Bronchial epithelial cell (primary cell): ENCODE measurements around the gene CCNL2. TPM values are rescaled to one million over a fixed set of nuclear protein-coding genes. Genes with fewer than 3 reads are reported as not detected.

Experiments
- DNase-seq: peaks from one replicate; pipeline ENCODE4 v3.0.0-alpha.2; 2010; ENCODE audit warnings: low read depth
- FAIRE-seq: peaks from 2 replicates; lab custom pipeline; 2011; peaks lifted over from hg19 to GRCh38; lab: Jason Lieb, UNC
- H3K27me3 ChIP-seq: 2 replicates; pipeline ENCODE4 v1.5.1; 2011; ENCODE audit warnings: low read length; ENCODE audit not compliant: control insufficient read depth, insufficient read depth
- H3K36me3 ChIP-seq: 2 replicates; pipeline ENCODE4 v1.5.1; 2011; ENCODE audit warnings: low read length; ENCODE audit not compliant: control insufficient read depth, insufficient read depth
- H3K4me3 ChIP-seq: 2 replicates; pipeline ENCODE4 v1.5.1; 2011; ENCODE audit warnings: mild to moderate bottlenecking, low read depth, low read length, control low read depth
- total RNA-seq: library from RNA; depleted of rRNA; stranded (reverse); fragments of >200 nt; gene quantifications from 2 replicates; pipeline ENCODE4 v1.2.1, GENCODE V29; 2014
- TF ChIP-seq, protein P1 (sequence below): IDR thresholded peaks from 2 replicates; pipeline ENCODE4 v1.5.1; 2011; ENCODE audit warnings: mild to moderate bottlenecking, moderate library complexity, low read length, control low read depth, inconsistent platforms; ENCODE audit not compliant: insufficient read depth, severe bottlenecking

The CCNL2 gene
- total RNA-seq, 1 donor from 2014 or later = 134 TPM

GRCh38 chr1:1402072-1402900 lies 3.2 kb upstream of the CCNL2 start:
- Histone ChIP-seq H3K36me3 (peaks cover 30% of the 10 kb centered on the region), H3K27me3 (no peaks in the 10 kb centered on the region), H3K4me3 (no peak overlapping the region)
- TF ChIP-seq, protein P1, sequence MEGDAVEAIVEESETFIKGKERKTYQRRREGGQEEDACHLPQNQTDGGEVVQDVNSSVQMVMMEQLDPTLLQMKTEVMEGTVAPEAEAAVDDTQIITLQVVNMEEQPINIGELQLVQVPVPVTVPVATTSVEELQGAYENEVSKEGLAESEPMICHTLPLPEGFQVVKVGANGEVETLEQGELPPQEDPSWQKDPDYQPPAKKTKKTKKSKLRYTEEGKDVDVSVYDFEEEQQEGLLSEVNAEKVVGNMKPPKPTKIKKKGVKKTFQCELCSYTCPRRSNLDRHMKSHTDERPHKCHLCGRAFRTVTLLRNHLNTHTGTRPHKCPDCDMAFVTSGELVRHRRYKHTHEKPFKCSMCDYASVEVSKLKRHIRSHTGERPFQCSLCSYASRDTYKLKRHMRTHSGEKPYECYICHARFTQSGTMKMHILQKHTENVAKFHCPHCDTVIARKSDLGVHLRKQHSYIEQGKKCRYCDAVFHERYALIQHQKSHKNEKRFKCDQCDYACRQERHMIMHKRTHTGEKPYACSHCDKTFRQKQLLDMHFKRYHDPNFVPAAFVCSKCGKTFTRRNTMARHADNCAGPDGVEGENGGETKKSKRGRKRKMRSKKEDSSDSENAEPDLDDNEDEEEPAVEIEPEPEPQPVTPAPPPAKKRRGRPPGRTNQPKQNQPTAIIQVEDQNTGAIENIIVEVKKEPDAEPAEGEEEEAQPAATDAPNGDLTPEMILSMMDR = peak; percentile 75
- peak; percentile 81 for DNase-seq
- peak; percentile 23 for FAIRE-seq

- H3K27me3 ChIP-seq = no peaks in the 10 kb centered on the region
- no peak overlapping the region for H3K4me3 ChIP-seq
- FAIRE-seq (no peak), DNase-seq (no peak)
- peaks cover 34% of the 10 kb centered on the region for H3K36me3 ChIP-seq
- TF ChIP-seq, protein P1 = no peak
Observed at GRCh38 chr1:1401457-1402010, 2.4 kb upstream of the CCNL2 start.

DNA sequence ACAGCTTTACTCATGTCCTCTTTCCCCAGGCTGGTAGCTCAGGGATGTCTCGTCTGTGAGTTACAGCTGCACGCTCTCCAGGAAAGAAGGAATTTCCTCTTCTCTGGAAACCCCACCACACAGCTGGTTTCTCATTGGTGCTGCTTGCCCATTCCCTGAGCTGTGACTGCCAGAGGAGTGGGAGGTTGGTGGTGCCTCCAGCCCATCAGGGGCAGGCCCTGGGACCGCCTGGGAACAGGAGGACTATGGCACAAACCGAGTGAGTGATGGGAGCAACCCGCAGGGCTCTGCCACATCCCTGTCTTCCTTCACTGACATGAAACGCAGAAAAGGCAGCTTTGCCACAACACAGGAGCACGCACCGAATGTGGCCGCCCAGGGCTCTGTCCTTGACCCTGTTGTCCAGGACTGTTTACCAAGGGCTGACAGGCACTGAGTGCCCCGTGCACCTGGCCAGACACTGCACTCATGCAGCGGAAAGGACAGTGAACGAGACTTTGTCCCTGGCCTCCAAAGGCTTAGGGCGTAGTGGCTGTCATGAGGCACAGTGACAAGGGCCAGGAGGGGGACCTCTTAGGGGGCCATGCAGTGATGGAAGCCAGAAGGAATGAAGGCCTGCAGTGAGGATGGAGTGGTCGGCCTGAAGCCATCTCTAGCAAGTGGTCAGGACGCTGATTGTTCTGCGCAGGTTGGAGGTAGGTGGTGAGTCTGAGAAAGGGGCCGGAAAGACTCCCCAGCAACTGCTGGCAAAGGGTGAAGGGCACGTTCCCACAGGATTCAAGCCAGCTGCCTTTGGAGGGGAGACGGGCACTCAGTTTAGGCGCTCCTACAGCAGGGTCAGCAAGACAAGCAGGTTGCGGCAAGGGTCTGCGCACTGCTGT lies 1.7 kb upstream of the CCNL2 start:
- Histone ChIP-seq H3K36me3 (peaks cover 34% of the 10 kb centered on the region), H3K4me3 (peak overlapping the region; percentile 92), H3K27me3 (no peaks in the 10 kb centered on the region)
- TF ChIP-seq, protein P1 = no peak
- FAIRE-seq (no peak), DNase-seq (no peak)

GRCh38 chr1:1399872-1400575 lies 889 bp upstream of the CCNL2 start:
- H3K36me3 ChIP-seq = peaks cover 33% of the 10 kb centered on the region
- TF ChIP-seq, protein P1 = no peak
- FAIRE-seq (no peak), DNase-seq (no peak)
- peak overlapping the region; percentile 92 for H3K4me3 ChIP-seq
- no peaks in the 10 kb centered on the region for H3K27me3 ChIP-seq

DNA sequence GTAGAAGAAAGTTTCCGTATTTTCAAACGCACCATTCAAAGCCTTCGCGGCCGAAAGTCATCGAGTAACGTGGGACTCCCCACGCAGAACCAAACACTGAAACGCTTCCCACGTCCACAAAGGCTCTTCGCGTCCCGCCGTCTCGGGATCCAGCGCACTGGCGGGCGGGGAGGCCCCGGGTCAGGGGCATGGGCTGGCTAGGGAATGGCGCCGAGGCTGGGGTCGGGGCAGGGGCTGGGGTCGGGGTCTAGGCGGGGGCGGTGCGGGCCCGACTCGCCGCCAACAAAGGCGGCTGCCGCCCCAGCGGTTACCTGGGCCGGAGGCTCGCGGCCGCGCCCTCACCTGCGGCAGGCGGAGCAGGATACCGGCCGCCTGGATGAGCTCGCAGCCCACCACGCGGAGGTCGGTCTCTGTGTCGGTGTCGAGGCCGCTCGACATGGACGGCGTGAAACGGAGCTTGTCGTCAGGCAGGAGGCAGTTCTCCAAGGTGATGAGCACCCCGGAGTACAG lies 403 bp downstream of the CCNL2 start:
- TF ChIP-seq, protein P1 = no peak
- DNase-seq (no peak), FAIRE-seq (no peak)
- Histone ChIP-seq H3K36me3 (peaks cover 34% of the 10 kb centered on the region), H3K27me3 (no peaks in the 10 kb centered on the region), H3K4me3 (peak overlapping the region; percentile 92)
